CD4-positive, alpha-beta T cell (primary cell): ENCODE measurements around the gene VGLL4. TPM values are rescaled to one million over a fixed set of nuclear protein-coding genes. Genes with fewer than 3 reads are reported as not detected.

Experiments used
- ATAC-seq: fragments of 200-7000 bp; cut with Tn5 transposase; one replicate; pipeline ENCODE4 v1.10.0; 2022; ENCODE audit warnings: mild to moderate bottlenecking; ENCODE audit not compliant: poor library complexity
- CTCF ChIA-PET: fragments of 350-600 bp; sonication (Branson Sonifier 250); formaldehyde crosslinking; loops from one replicate; lab custom pipeline; 2021; ENCODE audit warnings: antibody characterized with exemption, inconsistent platforms; lab: Charles Lee
- POLR2A ChIA-PET: fragments of 350-600 bp; sonication (Branson Sonifier 250); formaldehyde crosslinking; loops from one replicate; lab custom pipeline; 2021; ENCODE audit warnings: antibody characterized with exemption, inconsistent platforms; lab: Charles Lee
- DNase-seq, 14 experiments: peaks; one replicate each; pipeline ENCODE4 v3.0.0-alpha.2; 2013 to 2020; ENCODE audit warnings: mixed read lengths in 2 of 14
- H3K27ac ChIP-seq, 2 donors: one replicate each; pipeline versions ENCODE4 v1.5.1 to v1.7.0; 2013; ENCODE audit warnings: low read length in 2 of 2, low read depth in 1 of 2, mild to moderate bottlenecking in 1 of 2
- H3K27me3 ChIP-seq, 2 experiments: 1 replicate in 1 of 2; 2 replicates in 1 of 2; pipeline versions ENCODE4 v1.6.1 to v1.7.0; 2013; ENCODE audit warnings: low read length in 2 of 2, control low read depth in 1 of 2, mild to moderate bottlenecking in 1 of 2, moderate library complexity in 1 of 2; ENCODE audit not compliant: insufficient read depth in 2 of 2, control insufficient read depth in 1 of 2
- H3K36me3 ChIP-seq: one replicate; pipeline ENCODE4 v1.6.1; 2013; ENCODE audit warnings: low read length, control low read depth; ENCODE audit not compliant: insufficient read depth
- H3K4me1 ChIP-seq: one replicate; pipeline ENCODE4 v1.6.1; 2013; ENCODE audit warnings: low read length, control low read depth; ENCODE audit not compliant: insufficient read depth
- H3K4me3 ChIP-seq: one replicate; pipeline ENCODE4 v1.5.1; 2013; ENCODE audit warnings: mild to moderate bottlenecking, low read length, moderate library complexity
- H3K9me3 ChIP-seq, 2 experiments: 1 replicate in 1 of 2; 2 replicates in 1 of 2; pipeline versions ENCODE4 v1.6.1 to v1.7.0; 2013; ENCODE audit warnings: low read length in 2 of 2, mild to moderate bottlenecking in 2 of 2, control low read depth in 1 of 2, moderate library complexity in 1 of 2; ENCODE audit not compliant: control insufficient read depth in 1 of 2, insufficient read depth in 1 of 2
- H3K27ac Mint-ChIP-seq: one replicate; pipeline ENCODE4 v1.8.0; 2020; ENCODE audit warnings: mixed read lengths
- H3K27me3 Mint-ChIP-seq: one replicate; pipeline ENCODE4 v1.8.0; 2021; ENCODE audit warnings: mixed read lengths
- H3K36me3 Mint-ChIP-seq: one replicate; pipeline ENCODE4 v1.8.0; 2021; ENCODE audit warnings: low read depth, mixed read lengths
- H3K4me1 Mint-ChIP-seq: one replicate; pipeline ENCODE4 v1.8.0; 2021; ENCODE audit warnings: low read depth, mixed read lengths
- H3K4me3 Mint-ChIP-seq: one replicate; pipeline ENCODE4 v1.8.0; 2020; ENCODE audit warnings: mild to moderate bottlenecking, mixed read lengths
- H3K9me3 Mint-ChIP-seq: one replicate; pipeline ENCODE4 v1.8.0; 2020; ENCODE audit warnings: mixed read lengths
- CTCF ChIP-seq: fragments of 200-600 bp; IDR thresholded peaks from one replicate; pipeline ENCODE4 v1.8.0; 2022; ENCODE audit warnings: antibody characterized with exemption, mild to moderate bottlenecking
- intact Hi-C, 2 experiments: fragments of 100-400 bp; cut with DNase I in 1 of 2; cut with micrococcal nuclease in 1 of 2; formaldehyde crosslinking; loops; one replicate each; pipeline versions ENCODE4 v1.15.1 to v1.9.0; 2023 to 2025; cut with DNase I, micrococcal nuclease
- total RNA-seq, 174 experiments: library from RNA in 2 of 174; stranded (reverse) in 2 of 174; gene quantifications; one replicate each; pipeline ENCODE4 v1.2.3 and lab custom pipeline; 2021 to 2026

VGLL4 gene
- total RNA-seq, 2 experiments from 2014 or later = 10.5 to 11.3 TPM

GRCh38 chr3:11643201-11643603 lies 513 bp downstream of the VGLL4 start:
- Histone ChIP-seq H3K4me1 (peaks cover 26% of the 10 kb centered on the region), H3K4me3 (peak overlapping the region; percentile 89), H3K27ac (peak overlapping the region; percentile 80 to 89), H3K36me3 (no peaks in the 10 kb centered on the region), H3K27me3 (no peaks in the 10 kb centered on the region), H3K9me3 (no peaks in the 10 kb centered on the region)
- ChIA-PET POLR2A (interaction anchor here (0.7 to 2.2 kb wide), 11 partner anchors 8 to 1994 kb away, joined by 3 to 15 read pairs (median 4); partner anchors contain the start of genes ATG7, MTMR14, TAMM41 and TSEN2), CTCF (interaction anchor here (1.1 kb wide), 1 partner anchor 9 kb away, joined by 3 read pairs; no protein-coding TSS in a partner anchor)
- peaks cover 48% of the 10 kb centered on the region for H3K4me1 Mint-ChIP-seq
- no peak for TF ChIP-seq CTCF
- intact Hi-C loops = loop anchor here in 1 of 2 experiments (5.0 kb wide), 2 partner anchors 61 to 74 kb away; no protein-coding TSS in a partner anchor
- peaks cover 26% of the 10 kb centered on the region for H3K36me3 Mint-ChIP-seq
- no peaks in the 10 kb centered on the region for H3K9me3 Mint-ChIP-seq
- DNase-seq = peak in 9 of 14 experiments; percentile 5 to 50 (median 12)
- H3K27ac Mint-ChIP-seq = peak overlapping the region; percentile 98
- H3K4me3 Mint-ChIP-seq = peak overlapping the region; percentile 98
- H3K27me3 Mint-ChIP-seq = no peaks in the 10 kb centered on the region
- peak; percentile 16 for ATAC-seq

GRCh38 chr3:11642431-11643191 lies 1.1 kb downstream of the VGLL4 start:
- no peaks in the 10 kb centered on the region for H3K27me3 Mint-ChIP-seq
- H3K27ac Mint-ChIP-seq = peak overlapping the region; percentile 98
- peak; percentile 74 for ATAC-seq
- peak; percentile 38 to 85 (median 62) for DNase-seq
- TF ChIP-seq CTCF = no peak
- H3K36me3 Mint-ChIP-seq = peaks cover 26% of the 10 kb centered on the region
- intact Hi-C loops = loop anchor here in 1 of 2 experiments (1.0 to 5.0 kb wide), 3 partner anchors 18 to 75 kb away; no protein-coding TSS in a partner anchor
- Histone ChIP-seq H3K9me3 (no peaks in the 10 kb centered on the region), H3K4me1 (peaks cover 29% of the 10 kb centered on the region), H3K36me3 (no peaks in the 10 kb centered on the region), H3K27ac (peak overlapping the region; percentile 80 to 89), H3K27me3 (no peaks in the 10 kb centered on the region), H3K4me3 (peak overlapping the region; percentile 89)
- ChIA-PET CTCF (no interaction called here), POLR2A (interaction anchor here (1.2 to 2.2 kb wide), 7 partner anchors 8 to 370 kb away, joined by 4 to 15 read pairs (median 6); partner anchors contain the start of genes ATG7 and TAMM41)
- peaks cover 54% of the 10 kb centered on the region for H3K4me1 Mint-ChIP-seq
- no peaks in the 10 kb centered on the region for H3K9me3 Mint-ChIP-seq
- peak overlapping the region; percentile 98 for H3K4me3 Mint-ChIP-seq

- POLR2A ChIA-PET = interaction anchor here (1.0 to 6.3 kb wide), 3 partner anchors 17 to 205 kb away, joined by 3 to 31 read pairs (median 3); partner anchors contain the start of gene TAMM41
- peak overlapping the region; percentile 98 for H3K4me3 Mint-ChIP-seq
- DNase-seq = peak in 4 of 14 experiments; percentile 29 to 68 (median 58)
- peaks cover 26% of the 10 kb centered on the region for H3K36me3 Mint-ChIP-seq
- H3K4me3 ChIP-seq = peak overlapping the region; percentile 89
- TF ChIP-seq CTCF = no peak
- H3K27ac ChIP-seq = peak overlapping the region; percentile 80 to 89
- H3K9me3 ChIP-seq = no peaks in the 10 kb centered on the region
- H3K9me3 Mint-ChIP-seq = no peaks in the 10 kb centered on the region
- no peaks in the 10 kb centered on the region for H3K36me3 ChIP-seq
- peak overlapping the region; percentile 98 for H3K27ac Mint-ChIP-seq
- intact Hi-C loops = loop anchor here in 1 of 2 experiments (1.0 to 5.0 kb wide), 3 partner anchors 18 to 75 kb away; no protein-coding TSS in a partner anchor
- peaks cover 29% of the 10 kb centered on the region for H3K4me1 ChIP-seq
- peaks cover 61% of the 10 kb centered on the region for H3K4me1 Mint-ChIP-seq
- H3K27me3 Mint-ChIP-seq = no peaks in the 10 kb centered on the region
- CTCF ChIA-PET = no interaction called here
- no peaks in the 10 kb centered on the region for H3K27me3 ChIP-seq
- peak; percentile 25 for ATAC-seq
Observed at GRCh38 chr3:11641683-11642430, 1.9 kb downstream of the VGLL4 start.
